GM21576 (cell line): ENCODE measurements around the gene DOCK8.
"Not testable (repeated sequence)": the region's sequence is repeated elsewhere in the genome, so short reads cannot be mapped to it uniquely, and the experiment has no call there.

Experiments used
- ATAC-seq: cut with Tn5 transposase; IDR thresholded peaks from one replicate; pipeline ENCODE4 v1.9.1; 2021; ENCODE audit warnings: mild to moderate bottlenecking, moderate library complexity; ENCODE audit not compliant: unreplicated experiment

The DOCK8 gene

DNA sequence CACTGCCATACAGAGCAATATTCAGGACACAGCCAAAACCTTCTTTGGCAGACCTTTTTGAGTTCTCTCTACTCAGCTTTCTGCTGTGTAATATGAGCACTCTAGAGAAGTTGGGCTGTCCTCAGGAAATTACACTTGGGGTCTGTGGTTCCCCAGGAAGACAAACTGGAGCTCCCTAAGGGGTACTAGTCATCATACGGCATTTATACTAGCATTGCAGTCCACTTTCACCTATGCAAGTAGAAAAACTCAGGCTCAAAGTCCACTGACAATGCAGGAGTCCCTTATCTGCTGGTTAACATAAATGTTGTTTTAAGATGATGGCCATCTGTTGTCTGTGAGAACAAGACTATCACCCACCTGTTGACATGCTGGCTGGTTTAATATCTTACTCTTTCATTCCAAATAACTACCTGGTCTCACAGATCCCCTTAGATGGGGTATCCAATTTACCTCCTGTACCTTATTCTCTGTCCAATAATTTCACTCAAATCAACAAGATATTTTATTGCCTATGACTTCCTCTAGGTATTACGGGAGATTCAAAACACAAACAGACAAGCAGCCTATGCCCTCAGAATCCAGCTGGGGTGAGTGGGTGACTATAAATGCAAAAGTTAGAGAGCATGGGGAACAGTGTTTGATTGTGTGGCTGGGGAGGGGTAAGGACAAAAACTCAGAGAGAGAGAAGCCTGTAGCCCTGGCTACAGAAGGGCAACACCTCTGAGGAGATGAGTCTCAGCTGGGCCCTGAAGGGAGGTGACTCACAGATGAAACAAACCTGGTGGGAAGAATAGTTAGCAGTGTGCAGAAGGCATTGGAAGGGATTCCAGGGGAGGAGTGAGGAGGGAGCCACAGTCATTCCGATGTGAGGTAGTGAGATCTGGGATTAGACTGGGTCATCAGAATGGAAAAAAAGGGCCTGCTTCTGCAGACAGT is 10.2 kb downstream of the DOCK8 start:
- ATAC-seq: no peak

DNA sequence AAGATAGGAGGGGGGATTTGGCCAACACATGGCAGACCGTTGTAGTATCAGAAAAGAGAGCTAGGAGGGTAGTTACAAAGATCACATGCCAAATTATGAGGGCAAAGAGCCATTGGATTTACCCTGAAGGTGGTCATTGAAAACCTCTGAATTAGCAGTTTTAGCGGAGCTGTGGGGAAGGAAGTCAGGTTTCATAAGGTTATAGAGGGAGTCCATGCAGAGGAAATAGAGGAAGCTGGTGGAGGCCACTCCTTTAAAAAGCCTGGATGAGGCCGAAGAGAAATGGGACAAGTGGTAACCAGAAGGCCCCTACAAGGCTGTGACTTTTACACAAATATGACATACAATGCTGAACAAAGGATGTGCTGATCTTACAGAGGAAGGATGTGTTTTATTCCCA is 13.2 kb downstream of the DOCK8 start:
- ATAC-seq: no peak

DNA sequence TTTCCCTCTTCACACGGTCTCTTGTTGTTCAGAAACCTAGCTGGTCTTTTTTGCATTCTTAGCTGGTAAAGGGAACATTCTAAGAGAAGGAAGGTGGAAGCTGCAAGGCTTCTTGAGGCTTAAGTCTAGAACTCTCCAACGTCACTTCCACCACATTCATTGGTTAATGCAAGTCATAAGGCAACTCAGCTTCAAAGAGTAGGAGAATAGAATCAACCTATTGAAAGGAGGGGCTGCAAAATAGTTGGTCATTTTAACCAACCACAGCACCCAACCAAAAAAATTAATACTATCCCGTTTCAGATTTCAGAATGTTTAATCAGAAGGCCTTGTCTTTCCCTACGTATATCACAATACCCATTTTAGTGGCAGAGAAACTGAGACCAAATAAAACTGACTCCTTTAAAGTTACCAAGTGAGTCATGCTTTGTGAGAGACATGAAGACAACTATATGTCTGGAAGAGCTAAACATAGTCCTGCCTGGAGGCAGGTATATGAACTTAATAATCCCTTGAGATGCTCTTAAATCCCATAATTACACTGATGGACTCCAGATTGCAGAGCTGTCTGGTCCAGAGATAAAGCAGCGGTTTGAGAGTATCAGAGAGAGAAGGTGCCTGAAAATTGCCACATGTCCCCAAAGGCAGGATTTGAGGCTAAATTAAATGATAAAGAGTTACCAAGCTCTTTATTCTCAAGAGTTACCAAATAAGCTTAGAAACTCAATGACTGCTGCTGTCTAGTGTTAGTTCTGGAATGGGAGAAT is 14.4 kb downstream of the DOCK8 start:
- no peak for ATAC-seq

DNA sequence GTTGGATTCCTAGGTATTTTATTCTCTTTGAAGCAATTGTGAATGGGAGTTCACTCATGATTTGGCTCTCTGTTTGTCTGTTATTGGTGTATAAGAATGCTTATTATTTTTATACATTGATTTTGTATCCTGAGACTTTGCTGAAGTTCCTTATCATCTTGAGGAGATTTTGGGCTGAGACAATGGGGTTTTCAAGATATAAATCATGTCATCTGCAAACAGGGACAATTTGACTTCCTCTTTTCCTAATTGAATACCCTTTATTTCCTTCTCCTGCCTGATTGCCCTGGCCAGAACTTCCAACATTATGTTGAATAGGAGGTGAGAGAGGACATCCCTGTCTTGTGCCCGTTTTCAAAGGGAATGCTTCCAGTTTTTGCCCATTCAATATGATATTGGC is 17.0 kb downstream of the DOCK8 start:
- not testable (repeated sequence) for ATAC-seq

DNA sequence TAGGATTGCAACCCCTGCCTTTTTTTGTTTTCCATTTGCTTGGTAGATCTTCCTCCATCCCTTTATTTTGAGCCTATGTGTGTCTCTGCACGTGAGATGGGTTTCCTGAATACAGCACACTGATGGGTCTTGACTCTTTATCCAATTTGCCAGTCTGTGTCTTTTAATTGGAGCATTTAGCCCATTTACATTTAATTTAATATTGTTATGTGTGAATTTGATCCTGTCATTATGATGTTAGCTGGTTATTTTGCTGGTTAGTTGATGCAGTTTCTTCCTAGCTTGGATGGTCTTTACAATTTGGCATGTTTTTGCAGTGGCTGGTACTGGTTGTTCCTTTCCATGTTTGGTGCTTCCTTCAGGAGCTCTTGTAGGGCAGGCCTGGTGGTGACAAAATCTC is 19.0 kb downstream of the DOCK8 start:
- not testable (repeated sequence) for ATAC-seq

DNA sequence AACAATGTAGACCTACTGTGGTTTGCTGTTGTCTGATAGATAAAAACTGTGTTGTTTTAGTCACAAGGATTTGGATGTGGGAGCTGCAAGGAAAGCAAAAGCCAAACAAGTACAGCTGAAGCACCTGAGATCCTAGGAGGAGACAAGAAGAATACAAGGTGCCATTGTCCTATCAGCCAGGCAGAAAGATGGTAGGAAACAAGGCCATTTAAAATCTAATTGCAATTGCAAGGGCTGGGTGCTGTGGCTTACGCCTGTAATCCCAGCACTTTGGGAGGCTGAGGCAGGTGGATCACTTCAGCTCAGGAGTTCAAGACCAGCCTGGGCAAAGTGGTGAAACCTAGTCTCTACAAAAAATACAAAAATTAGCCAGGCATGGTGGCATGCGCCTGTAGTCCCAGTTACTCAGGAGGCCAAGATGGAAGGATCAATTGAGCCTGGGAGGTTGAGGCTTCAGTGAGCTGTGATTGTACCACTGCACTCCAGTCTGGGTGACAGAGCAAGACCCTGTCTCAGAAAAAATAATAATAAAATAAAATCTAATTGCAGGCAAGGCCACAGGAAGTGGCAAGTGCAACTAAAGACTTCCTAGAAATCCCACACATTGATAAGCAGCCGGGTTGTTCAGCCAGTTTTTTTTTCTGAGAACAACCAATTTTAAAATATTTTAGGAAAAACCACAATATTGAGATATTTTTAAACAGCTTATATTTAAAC is 22.6 kb downstream of the DOCK8 start:
- no peak for ATAC-seq

DNA sequence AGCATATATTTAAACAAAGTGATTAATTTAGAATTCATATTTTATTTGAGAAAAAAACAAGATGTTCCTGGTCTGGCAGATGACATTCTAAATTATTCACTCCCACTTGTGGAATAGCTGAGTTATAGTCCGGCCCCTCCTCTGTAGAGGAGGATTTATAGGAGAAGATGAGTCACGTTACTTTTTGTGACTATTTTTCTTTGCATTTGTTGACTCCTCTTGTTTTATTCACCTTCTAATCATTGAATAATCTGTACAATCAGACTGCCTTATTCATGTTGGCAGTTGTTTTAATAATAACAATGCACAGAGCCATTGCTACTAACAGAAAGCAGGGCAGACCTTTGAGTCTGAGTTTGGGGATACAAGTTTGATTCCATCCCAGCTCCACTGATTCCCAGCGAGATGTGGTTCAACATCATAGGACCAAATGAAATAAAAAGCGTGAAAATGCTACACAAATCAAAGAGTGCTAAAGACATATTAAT is 23.2 kb downstream of the DOCK8 start:
- ATAC-seq: no peak

DNA sequence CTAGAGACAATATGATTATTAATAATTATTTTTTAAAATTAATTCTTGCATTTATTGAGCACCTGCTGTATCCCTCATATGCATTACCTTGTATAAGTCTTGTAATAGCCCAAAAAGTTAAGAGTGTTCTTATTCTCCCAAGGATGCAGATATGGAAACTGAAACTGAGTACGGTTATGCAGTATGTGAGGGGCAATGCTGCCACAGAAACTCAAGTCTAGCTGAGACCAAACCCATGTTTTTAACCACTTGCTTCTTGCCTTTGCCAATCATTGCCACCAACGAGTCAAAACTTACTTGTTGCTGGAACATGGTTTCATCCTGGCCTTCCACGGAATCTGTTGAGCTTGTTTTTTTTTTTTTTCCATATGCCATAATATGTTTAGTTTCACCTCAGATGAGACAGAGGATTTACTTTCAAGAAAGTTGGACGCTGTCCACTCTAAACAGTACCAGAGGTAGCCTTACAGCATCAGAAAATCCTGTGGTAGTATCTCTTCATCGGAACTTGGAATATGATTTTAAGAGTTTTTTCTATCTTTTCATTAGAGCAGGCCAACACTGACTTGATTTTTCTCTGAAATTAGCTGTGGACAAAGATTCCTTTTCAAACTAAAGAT is 27.9 kb downstream of the DOCK8 start:
- ATAC-seq: no peak

DNA sequence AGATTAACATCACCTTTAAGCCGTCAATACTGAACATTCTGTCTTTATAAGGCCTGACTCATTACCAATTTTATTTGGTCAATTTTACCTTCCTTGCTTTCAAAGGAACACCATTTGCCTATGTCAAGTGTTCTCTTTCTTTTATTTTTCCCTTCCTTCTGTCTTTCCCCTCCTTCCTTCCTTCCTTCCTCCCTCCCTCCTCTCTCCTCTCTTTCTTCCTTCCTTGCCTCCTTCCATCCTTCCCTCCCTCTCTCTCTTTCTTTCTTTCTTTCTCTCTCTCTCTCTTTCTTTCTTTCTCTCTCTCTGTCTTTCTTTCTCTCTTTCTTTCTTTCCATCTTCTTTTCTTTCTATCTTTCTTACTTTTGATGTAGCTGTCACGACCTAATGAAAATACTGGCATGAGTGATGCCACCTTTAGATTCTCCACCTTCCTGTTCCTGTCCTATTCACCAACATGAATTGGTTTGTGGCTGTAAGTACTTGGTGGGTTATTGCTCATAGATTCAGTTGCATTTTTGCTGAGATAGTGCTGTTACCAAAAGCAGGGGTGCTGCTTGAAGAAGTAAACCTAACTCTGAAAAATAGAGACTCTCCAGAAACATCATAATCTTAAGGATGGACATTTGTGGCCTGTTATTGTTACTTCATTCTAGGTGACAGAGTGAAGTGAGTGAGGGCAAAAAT is 33.8 kb downstream of the DOCK8 start:
- ATAC-seq: no peak

DNA sequence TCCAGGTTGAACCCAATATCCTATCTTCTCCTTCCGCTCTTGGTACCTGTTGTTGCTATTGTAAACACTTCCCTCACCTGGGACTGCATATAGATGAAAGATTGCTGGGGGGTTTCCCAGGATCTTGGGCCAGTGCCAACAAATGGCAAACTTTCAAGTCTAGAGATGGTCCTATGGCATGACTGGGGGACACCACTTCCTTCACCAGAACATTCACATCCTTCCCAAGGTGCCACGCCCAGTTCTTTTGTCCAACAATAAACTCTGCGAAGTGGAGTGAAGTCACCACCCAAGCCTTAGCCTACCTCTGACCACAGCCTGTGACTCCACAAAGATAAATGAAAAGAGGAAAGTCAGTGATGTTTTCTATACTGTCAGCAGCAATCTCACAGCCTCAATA is 34.4 kb downstream of the DOCK8 start:
- ATAC-seq: no peak

DNA sequence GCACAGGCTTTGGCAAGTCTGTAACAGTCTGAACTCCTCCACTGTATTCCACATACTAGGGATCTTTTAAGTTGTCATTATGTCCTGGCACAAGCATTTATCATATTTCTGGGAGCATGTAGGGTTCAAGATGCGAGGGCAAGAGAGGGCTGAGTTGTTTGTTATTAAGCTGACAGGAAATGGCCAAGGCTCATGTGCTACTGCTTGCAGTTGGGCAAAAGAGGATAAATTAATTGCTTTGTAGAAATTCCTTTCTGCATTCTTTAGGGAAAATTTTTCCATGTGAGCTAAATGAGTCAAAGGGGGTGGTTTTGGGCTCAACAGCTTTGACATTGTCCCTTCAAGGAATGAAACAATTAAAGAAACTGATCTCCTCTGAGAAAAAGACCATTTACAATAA is 35.4 kb downstream of the DOCK8 start:
- ATAC-seq: no peak

DNA sequence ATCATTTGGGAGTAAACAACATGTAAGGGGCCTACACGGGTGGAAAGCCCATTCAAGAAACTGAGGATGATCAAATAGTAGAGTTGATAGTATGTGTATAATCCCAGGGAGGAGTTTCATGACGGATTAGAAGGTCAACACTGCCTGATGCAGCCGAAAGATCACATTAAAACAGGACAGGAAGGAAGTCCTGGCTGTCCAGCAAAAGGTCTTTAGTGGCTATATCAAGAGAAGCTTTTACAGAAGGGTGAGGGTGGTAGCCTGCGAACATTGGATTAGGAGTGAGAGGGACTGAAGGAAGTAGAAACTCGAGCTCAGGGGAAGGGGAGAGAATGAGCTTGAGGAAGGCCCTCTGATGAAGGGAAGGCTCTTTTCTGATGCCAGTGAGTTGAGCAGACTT is 36.0 kb downstream of the DOCK8 start:
- no peak for ATAC-seq

DNA sequence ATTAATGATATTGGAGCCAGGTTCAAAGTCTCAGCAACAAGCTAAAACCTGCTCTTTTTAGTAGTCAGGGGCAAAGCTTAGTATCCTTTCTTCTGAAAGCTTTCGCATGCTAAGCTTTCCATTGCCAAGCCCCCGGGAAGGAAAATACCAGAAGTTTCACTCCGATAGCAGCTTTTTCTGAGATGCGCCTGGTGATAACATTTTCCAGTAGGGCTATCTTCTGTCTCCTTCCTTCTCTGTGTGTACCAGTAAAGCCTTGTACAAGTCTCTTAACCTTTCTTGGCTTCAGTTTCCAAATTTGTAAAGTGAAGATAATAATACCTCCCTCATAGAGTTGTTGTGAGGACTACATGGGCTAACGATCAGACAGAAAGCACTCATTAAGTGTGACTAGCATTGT is 36.7 kb downstream of the DOCK8 start:
- ATAC-seq: no peak

DNA sequence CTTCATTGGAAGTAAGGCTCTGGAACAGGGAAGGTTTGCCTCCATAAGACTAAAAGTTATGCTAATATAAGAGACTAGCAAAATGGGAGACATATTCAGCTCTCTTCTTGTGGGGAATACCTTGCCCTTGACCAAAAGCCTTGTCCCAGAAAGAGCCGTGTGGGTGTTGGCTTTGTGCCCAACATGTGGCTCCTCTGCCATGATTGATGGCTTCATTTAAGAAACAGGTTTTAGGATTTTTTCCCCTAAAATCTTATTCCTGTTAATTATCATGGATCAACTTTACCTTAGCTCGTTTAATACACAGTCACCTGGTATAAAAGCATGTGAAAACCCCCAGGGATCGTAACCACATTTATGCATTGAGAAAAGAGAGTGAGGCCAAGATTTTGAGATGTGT is 38.9 kb downstream of the DOCK8 start:
- no peak for ATAC-seq

DNA sequence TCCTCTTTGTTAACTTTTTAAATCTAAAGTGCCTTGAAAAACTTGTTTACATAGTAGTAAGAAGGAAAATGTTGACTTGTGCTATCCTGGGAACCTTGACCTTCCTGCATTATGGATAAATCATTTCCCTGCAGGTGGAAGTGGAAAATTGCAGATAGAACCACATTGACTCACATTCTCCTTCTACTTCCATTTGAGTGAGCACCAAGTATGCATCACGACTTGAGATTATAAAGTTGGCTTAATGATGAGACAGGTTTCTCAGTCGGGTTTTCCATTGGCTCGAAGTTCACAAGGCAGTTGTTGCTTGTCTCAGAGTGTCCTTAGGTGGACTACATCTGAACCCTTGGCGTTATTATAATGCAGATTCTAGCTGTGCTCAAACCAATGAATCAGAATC is 39.9 kb downstream of the DOCK8 start:
- no peak for ATAC-seq

DNA sequence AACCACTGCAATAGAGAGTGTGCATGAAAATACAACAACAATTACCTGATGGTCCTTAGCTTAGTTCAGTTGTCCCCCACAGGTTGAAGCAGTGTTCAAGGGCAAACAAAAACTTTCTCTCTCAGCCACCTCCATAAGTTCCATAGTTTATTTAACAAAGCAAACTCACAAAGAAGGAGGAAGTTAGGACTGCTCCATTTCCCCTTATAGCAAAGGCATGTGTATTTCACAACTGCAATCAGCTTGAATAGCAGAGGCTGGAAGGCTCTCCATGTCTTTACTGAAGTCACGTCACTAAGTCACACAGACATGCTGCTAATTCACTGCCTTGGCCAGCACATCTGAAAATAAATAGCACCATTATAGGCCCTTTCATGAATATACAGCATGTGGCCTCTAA is 43.3 kb downstream of the DOCK8 start:
- no peak for ATAC-seq

DNA sequence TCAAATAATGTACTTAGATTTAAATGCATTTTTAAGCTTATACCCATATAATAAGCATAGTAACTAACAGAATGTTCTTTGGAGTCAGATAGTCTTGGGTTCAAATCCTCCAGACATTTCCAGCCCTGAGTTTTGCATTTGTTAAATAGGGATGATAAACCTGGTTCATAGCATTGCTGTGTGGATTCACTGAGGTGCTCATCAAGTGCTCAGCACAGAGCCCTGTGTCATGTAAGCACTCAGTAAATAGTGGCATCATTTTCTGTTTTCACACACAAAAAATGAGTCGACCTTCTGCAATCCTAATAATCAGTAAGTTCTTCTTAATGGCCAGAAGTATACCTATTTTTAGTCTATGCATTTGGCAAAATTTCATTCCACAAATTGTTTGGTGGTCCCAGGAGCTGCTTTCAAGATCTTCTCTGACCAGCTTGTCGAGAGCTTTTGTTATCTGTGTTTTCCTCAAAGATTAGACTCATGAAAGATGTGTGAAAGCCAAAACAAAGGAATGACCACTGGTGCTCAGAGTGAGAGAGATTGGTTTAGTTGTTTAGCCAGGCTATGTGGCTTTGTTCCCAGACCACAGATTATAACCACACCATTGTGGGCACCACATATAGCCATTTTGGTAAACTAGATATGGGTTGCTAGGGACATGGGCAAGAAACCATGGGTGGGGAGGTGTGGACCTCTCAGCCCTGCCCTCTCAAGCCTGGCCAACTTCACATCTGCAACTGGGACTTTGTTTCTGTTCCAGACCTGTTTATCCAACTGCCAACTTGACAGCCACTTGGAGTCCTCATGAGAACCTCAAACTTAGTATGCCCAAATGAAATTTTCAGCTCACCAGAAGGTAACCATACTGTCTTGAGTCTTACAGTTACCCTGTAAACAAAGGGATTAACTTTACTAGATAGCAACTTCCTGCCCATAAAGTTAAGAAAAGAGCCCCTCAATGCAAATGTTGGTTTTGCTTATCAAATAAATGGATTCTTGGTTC is 45.0 kb downstream of the DOCK8 start:
- no peak for ATAC-seq

DNA sequence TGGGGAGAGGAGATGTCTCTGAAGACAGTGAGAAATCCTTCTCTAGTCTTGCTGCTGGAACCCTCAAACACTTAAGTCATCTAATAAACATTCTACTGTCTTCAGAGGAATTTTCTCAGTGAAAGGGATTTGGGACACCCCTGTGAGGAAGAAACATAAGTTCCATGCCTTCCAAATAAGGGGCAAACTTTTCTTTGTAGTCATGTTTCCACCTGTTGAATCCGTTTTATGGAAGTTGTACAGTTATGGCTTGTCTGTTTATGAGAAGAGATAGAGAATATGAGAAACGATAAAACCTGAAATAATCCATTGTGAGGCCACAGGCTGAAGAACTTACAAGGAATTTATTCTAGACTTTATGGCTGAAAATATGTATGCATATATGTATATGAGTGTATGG is 49.6 kb downstream of the DOCK8 start:
- ATAC-seq: no peak

DNA sequence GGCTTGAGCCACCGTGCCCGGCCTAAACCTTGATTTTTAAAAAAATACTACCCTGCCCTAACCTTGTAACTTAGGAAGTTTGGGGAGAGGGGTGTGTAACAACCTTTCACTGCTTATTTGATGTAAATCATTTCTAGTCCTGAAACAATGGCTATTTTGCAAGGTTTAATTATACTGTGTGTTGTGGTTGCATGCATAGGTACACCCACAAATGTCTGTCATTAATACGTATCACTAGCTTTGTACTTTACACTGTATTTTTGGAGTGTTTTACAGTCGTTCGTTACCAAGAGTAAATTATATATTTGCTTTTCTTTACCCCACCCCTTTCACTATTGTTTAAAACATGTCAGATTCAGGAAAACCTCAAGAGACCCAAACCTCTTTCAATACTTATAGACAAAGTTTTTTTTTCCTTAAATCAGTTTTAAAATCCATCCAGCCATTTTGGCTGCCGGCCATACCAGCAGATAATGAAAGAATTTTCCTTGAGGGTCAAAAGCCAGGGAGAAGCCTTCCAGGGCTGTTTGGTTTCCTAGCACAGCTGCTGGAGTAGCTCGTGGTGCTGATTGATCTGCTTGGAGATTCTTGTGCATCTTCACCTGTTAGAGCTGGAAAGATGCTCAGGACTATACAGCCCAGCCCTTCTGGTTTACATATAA is 50.7 kb downstream of the DOCK8 start:
- ATAC-seq: no peak
